PFSK-1 (cell line): ENCODE measurements around the gene BBS10.

Experiments used
- FOXP2 ChIP-seq: optimal IDR thresholded peaks from 2 replicates; pipeline ENCODE3; 2011; ENCODE audit warnings: borderline replicate concordance, control low read depth, inconsistent platforms; ENCODE audit not compliant: insufficient read depth; ENCODE audit errors: extremely low read length, extremely low read depth
- POLR2AphosphoS5 ChIP-seq: IDR thresholded peaks from 2 replicates; pipeline ENCODE4 v1.6.1; 2012; ENCODE audit warnings: low read depth, mild to moderate bottlenecking, control low read depth, low read length, moderate library complexity
- SIN3A ChIP-seq: IDR thresholded peaks from 2 replicates; pipeline ENCODE4 v1.6.1; 2012; ENCODE audit warnings: mild to moderate bottlenecking, low read length, moderate library complexity, borderline replicate concordance; ENCODE audit not compliant: insufficient read depth
- TAF1 ChIP-seq: IDR thresholded peaks from 2 replicates; pipeline ENCODE4 v1.6.1; 2012; ENCODE audit warnings: low read length, control low read depth, borderline replicate concordance; ENCODE audit not compliant: insufficient read depth
- TF ChIP-seq, protein P1 (sequence below), 2 experiments: IDR thresholded peaks; 2 replicates each; pipeline versions ENCODE4 v1.6.1 to v1.8.0; 2011 to 2012; ENCODE audit warnings: low read depth in 2 of 2, low read length in 2 of 2, control low read depth in 1 of 2, inconsistent platforms in 1 of 2, mild to moderate bottlenecking in 1 of 2, moderate library complexity in 1 of 2; ENCODE audit not compliant: insufficient read depth in 1 of 2

BBS10 gene

DNA sequence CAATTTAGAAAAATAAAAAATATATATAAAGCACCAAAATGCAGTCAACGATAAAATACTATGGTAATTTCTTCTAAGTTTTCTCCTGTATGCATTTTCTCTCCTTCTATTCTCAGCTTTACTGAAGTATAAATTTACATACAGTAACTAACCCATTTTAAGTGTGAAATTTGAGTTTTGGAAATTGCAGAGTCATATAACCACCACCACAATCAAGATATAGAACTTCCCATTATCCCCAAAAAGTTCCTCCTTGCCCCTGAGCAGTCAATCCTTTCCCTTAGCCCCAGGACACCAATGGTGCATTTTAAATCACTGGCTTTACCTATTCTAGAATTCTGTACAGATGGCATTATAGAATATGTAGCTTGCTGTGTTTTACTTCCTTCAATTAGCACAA is 31.0 kb upstream of the BBS10 start:
- TF ChIP-seq FOXP2 (no peak), POLR2AphosphoS5 (no peak), SIN3A (no peak), TAF1 (no peak)
- TF ChIP-seq, protein P1, sequence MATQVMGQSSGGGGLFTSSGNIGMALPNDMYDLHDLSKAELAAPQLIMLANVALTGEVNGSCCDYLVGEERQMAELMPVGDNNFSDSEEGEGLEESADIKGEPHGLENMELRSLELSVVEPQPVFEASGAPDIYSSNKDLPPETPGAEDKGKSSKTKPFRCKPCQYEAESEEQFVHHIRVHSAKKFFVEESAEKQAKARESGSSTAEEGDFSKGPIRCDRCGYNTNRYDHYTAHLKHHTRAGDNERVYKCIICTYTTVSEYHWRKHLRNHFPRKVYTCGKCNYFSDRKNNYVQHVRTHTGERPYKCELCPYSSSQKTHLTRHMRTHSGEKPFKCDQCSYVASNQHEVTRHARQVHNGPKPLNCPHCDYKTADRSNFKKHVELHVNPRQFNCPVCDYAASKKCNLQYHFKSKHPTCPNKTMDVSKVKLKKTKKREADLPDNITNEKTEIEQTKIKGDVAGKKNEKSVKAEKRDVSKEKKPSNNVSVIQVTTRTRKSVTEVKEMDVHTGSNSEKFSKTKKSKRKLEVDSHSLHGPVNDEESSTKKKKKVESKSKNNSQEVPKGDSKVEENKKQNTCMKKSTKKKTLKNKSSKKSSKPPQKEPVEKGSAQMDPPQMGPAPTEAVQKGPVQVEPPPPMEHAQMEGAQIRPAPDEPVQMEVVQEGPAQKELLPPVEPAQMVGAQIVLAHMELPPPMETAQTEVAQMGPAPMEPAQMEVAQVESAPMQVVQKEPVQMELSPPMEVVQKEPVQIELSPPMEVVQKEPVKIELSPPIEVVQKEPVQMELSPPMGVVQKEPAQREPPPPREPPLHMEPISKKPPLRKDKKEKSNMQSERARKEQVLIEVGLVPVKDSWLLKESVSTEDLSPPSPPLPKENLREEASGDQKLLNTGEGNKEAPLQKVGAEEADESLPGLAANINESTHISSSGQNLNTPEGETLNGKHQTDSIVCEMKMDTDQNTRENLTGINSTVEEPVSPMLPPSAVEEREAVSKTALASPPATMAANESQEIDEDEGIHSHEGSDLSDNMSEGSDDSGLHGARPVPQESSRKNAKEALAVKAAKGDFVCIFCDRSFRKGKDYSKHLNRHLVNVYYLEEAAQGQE (IDR thresholded peaks at IDR 0.05; ENCODE audit: insufficient read depth in 1 of 2, low read depth in 2 of 2, low read length in 2 of 2): no peak

DNA sequence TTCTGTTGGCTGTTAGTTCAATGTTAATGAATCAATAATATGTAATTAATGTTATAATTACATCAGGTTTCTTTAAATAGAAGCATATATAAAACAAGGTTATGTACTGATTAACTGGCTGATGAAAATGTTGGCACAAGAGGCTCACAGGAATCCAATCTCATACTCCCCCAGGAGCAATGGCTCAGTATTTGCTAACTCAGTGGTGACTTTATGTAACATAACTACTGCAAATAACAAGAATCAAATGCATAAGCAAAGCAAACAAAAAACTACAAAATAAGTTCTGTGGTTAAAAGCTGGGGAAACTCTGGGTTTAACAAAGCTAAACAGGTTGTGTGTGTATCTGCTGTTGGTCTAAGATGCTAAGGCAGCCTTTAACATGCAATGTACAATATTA is 27.7 kb upstream of the BBS10 start:
- no peak for TF ChIP-seq POLR2AphosphoS5
- no peak for TF ChIP-seq SIN3A
- TF ChIP-seq, protein P1 (IDR thresholded peaks at IDR 0.05; ENCODE audit: insufficient read depth in 1 of 2, low read depth in 2 of 2, low read length in 2 of 2): no peak
- no peak for TF ChIP-seq TAF1
- no peak for TF ChIP-seq FOXP2

DNA sequence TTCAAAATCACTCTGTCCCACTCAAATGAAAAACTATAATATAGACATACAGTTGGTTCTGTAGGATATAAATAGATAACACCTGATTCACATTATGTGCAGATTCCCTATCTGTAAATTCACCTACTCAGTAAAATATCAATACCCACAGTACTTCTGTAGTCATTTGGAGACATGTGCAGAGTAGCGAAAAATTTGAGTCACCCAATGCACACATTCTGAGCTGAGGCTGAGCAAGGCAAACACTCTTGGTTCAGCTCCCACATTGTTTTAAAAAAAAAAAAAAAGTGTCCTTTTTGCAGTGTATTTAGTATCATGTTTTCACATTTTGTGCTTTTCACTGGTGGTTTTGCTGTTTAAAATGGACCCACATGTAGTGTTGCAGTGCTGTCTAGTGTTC is 27.3 kb upstream of the BBS10 start:
- TF ChIP-seq POLR2AphosphoS5 (no peak), FOXP2 (no peak), TAF1 (no peak), SIN3A (no peak)
- TF ChIP-seq, protein P1 (IDR thresholded peaks at IDR 0.05; ENCODE audit: insufficient read depth in 1 of 2, low read depth in 2 of 2, low read length in 2 of 2): no peak

DNA sequence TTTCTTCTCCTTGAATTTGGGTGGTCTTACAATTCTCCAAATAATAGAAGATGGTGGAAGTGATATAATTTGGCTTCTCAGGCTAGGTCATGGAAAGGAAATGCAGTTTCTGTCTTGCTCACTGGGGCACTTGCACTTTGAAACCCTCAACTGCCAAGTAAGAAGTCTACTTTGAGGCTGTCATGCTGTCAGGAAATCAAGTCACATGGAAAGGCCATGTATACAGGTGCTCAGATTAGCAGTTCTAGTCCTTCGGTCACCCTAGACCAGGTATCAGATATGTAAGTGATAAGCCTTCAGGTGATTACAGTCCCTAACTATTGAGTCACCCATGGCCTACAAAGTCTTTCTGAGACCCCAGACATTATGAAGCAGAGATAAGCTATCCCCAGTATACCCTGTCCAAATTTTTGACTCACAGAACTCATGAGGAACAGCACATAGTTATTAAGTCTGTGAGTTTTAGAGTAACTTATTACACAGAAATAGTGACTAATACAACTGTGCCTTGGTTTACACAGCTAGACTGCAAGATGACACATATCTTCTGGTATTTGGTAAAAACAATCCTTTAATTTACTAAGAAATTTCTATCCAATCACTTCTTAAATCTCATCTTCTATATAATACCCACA is 26.3 kb upstream of the BBS10 start:
- TF ChIP-seq FOXP2 (no peak), SIN3A (no peak), TAF1 (no peak), POLR2AphosphoS5 (no peak)
- TF ChIP-seq, protein P1 (IDR thresholded peaks at IDR 0.05; ENCODE audit: insufficient read depth in 1 of 2, low read depth in 2 of 2, low read length in 2 of 2): no peak

DNA sequence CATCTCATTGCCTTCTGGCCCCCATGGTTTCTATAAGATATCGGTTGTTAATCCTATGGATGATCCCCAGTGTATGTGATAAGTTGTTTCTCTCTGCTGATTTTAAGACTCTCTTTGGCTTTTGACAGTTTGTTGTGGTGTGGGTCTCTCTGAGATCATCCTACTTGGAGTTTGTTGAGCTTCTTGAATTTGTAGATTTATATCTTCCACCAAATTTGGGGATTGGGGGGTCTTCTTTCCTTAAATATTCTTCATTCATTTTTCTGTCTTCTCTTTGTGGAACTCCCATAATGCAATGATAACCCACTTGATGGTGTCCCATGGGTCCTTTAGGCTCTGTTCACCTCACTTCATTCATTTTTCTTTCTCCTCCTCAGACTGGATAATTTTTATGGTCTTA is 20.0 kb upstream of the BBS10 start:
- no peak for TF ChIP-seq SIN3A
